ENCODE results near the gene SHC2.
"Not testable (repeated sequence)": the region's sequence is repeated elsewhere in the genome, so short reads cannot be mapped to it uniquely, and the experiment has no call there.

The SHC2 gene

DNA sequence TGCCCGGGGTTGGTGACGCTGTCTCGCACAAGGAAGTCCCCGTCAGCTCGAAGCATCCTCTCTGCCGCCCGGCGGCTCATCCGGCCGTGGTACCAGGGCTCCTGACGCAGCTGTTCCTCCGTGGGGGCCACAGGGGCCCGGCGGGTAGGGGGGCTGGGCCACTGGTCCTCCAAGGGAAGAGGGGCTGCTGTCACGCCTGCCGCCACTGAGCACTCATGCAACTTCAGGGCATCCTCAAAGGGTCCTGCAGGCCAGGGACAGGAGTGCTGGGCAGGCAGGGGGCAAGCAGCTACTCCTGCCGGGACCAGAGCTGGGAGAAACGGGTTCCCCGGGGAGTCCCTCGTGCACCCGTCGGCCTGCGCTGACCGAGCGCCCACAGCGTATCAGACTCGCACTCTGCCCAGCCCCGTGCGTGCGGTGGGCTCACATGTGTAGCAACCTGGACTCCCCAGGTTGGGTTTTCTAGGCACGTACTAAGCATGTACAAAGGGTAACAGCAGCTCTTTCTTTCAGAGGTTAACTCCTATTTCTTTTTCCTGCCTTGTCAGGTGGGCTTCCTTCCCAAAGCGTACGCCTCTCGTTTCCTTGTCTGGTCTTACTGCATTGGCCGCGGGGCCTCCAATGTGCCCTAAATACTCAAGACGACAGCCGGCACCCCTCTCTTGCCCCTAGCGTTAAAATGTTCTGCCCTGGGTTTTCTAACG is 38.5 kb downstream of the SHC2 start:
- DNase-seq: no peak

GRCh38 chr19:419721-420515 is 40.9 kb downstream of the SHC2 start:
- no peak for DNase-seq

GRCh38 chr19:418761-419671 is 41.8 kb downstream of the SHC2 start:
- DNase-seq: no peak

GRCh38 chr19:416416-416815 is 44.4 kb downstream of the SHC2 start:
- DNase-seq: no peak

GRCh38 chr19:415292-415691 is 45.5 kb downstream of the SHC2 start:
- no peak for DNase-seq

DNA sequence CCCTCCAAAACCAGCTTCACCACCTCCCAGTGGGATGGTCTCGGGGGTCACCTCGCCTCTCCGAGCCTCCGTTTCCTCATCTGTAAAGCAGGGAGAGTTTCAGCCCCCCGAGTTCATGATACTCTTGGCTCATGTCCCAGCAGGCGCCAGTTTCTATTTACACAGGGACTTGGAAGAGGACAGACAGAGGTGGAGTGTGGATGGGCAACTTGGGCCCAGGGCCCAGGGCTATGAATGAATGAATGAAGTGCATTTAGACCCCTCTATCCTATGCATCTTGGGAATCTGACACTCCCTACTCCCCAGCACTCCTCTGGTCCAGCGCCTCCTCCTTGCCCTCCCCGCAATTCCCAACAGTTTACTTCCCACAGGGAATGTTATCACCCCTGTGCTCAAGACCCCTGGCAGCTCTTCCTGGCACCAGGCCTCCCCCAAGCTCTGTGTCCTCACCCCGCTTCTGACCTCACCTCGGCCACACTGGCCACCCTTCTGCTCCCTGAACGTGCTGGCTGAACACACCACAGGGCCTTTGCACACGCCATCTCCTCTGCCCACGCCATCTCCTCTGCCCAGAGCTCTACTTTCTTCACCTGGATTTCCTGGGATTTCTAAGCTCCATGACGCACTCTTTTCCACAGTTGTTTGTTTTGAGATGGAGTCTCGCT is 46.9 kb downstream of the SHC2 start:
- DNase-seq: no peak

GRCh38 chr19:412356-413355 is 48.2 kb downstream of the SHC2 start:
- no peak for DNase-seq

DNA sequence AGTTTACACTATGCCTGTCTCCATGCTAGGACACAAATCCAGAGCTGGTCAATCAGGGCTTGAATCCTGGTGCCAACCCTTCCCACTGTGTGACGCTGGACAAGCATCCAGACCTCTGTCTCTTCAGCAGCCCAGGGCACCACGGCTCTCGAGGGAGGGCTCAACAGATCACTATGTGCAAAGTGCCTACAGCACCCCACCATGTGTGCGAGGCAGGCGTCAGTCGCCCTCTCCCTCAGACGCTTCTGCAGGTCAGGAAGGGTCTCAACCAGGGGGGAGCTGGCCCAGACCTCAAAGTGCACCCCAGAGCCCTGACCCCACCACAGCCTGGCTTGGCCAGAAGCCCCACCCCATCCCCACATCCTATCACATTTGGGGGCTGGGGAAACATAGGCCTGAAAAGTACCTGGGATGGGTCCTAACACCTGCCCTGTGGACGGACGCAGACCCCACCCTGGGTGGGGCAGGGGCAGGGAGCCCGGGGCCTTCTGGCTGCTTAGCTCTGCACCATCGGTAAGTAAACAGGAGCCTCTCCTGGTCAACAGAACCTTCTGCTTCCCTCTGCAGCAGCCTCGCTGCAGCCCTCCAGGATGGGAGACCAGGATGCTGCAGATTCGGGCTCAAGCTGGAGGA is 49.0 kb downstream of the SHC2 start:
- no peak for DNase-seq

GRCh38 chr19:411121-411722 is 49.6 kb downstream of the SHC2 start:
- DNase-seq: not testable (repeated sequence)

- no peak for DNase-seq
Observed at GRCh38 chr19:410243-410781, 50.5 kb downstream of the SHC2 start.

- no peak for DNase-seq
Observed at GRCh38 chr19:409516-410242, 51.2 kb downstream of the SHC2 start.

DNA sequence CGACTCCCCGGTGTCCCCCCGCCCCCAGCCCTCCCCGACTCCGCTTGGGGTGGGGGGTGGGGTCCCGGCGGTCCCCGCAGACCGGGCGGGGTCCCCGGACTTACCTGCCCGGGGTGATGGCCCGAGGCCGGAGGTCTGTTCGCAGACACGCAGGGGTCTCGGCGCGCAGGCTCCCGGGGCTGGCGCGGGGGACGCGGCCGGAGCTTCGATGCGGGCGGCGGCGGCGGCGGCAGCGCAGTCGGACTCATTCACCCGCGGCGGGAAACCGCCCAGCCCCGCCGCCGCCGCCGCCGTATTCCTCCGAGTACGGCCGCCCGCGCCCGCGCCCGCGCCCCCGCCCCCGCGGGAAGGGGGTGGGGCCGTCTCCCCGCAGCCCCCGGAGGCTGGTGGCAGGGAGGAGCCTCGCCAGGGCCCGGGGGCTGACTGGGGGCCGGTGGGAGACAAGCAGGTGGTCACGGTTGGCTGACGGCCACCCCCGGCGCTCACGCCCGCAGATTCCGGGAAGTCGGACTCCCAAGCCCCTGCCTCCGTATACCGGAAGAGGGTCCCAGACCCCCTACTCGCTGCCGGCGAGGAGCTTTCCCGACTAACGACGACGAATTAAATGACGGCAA is 51.8 kb downstream of the SHC2 start, which contains the start of gene C2CD4C:
Gene C2CD4C (minus strand): TSS at position 246 of the 614 bp plus-strand sequence. CDS start 786 bp downstream, outside the sequence.
- peak; percentile 25 for DNase-seq

DNA sequence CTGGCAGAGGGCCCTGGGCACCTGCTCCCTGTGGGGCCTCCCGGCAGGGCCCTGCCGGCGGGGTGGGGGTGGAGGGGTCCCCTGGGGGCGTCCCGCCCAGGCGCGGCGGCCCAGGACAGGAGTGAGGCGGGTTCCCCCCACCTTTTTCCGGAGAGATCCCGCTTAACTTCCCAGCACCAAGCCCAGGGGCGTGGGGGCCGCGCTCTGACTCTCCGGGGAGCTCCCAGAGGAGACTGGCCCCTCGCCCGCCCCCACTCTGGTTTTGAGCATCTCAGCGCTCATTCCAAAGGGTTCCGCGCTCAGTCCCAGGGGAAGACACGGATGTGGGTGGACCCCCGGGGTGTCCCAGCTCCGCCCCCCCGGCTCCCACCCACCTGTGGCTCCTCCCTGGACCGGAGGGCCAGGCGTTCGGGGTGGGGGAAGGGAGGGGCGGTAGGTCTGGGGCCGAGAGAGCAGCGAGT is 52.4 kb downstream of the SHC2 start:
- DNase-seq: no peak

DNA sequence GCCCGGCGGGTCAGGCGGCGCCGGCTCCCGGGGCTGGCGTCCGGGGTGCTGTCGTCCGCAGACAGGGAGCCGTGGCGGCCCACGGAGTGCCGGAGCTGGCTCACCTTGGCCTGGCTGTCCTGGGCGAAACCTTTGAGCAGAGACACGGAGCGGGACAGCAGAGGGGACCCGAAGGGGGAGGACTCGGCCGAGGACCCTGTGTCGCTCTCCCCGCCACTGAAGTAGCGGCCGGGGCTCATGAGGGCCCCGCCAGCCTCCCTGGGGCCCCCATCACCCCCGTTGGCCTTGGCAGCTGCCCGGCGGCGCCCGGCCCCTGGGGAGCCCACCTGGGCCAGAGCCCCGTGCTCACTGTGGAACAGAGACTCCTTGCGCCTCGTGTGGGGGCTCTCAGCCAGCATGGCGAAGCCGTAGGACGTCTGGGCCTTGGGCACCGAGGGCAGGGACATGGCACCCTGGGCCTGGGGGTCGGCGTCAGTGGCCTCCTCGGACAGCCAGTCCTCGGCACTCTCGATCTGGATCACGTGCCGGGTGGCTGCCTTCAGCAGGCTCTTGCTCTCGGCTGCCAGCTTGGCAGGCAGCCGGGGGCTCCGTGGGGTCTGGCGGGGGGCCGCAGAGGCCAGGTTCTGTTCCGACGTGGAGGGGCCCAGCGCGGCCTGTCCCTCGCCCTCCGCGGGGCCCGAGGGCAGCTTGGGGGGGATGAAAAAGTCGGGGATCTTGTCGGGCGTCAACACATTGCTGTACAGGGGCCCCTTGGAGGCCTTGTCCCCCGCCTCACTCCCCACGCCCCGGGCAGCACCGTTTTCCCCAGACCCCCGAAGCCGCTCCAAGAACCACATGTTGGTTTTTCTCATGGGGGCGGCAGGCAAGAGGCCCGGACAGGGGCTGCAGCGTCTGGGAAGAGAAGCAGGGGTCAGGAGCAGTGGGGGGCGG is 53.1 kb downstream of the SHC2 start:
- DNase-seq: no peak

- DNase-seq: no peak
Observed at GRCh38 chr19:406971-407510, 53.8 kb downstream of the SHC2 start.

DNA sequence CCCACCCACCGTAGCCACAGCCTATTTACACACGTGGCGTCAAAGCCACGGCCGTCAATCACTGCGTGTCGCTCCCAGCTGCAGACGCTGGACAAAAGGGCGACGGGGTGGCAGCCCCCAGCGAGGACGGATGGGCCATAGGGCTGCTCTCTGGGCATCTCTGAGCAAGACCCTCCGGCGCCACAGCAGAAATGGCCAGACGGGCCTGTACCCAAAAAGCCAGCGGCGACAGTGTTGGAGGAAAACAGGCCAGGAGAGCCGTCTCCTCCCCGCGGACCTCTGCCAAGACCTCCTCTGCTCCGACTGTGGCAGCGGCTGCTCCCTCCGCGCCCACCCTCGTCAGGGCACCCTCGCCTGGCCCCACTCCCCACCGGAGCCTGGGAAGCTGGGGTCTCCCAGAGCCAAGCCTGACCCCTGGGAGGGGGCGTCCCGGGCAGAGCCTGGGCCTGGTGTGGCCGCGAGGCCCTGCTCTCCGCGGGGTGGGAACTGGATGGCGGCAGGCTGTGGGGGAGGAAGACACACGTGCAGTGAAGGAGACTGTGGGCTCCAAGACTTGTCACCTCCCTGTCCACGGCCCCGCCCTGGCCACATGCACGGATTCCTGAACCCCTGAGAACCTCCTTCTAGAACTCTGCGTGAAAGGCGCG is 54.6 kb downstream of the SHC2 start:
- DNase-seq: no peak

All from NCI-H2227 treated with DMSO at 0.1 percent for 48 hours (cell line).